OCI-LY1 (cell line): ENCODE results near the gene CYP21A2.

ENCODE experiments used
- H2AFZ ChIP-seq: fragments of 200-600 bp; sonication (generic), shearing (Covaris generic); 2 replicates; pipeline ENCODE4 v1.6.0; 2014; ENCODE audit warnings: antibody characterized with exemption, mild to moderate bottlenecking, low read length
- H3F3A ChIP-seq: fragments of 200-600 bp; sonication (generic), shearing (Covaris generic); 2 replicates; pipeline ENCODE4 v1.6.0; 2014; ENCODE audit warnings: mild to moderate bottlenecking, antibody characterized with exemption, low read length, moderate library complexity; ENCODE audit not compliant: insufficient read depth
- H3K27ac ChIP-seq: fragments of 200-600 bp; sonication (generic); 2 replicates; pipeline ENCODE4 v1.5.1; 2014; ENCODE audit warnings: low read length, mixed run types, mild to moderate bottlenecking, low read depth; ENCODE audit not compliant: poor library complexity, severe bottlenecking
- H3K27me3 ChIP-seq: fragments of 200-600 bp; sonication (generic); 2 replicates; pipeline ENCODE4 v1.6.0; 2014; ENCODE audit warnings: antibody characterized with exemption, mild to moderate bottlenecking, low read length, moderate library complexity; ENCODE audit not compliant: insufficient read depth
- H3K36me3 ChIP-seq: fragments of 200-600 bp; sonication (generic); 2 replicates; pipeline ENCODE4 v1.6.1; 2014; ENCODE audit warnings: mild to moderate bottlenecking, antibody characterized with exemption, low read length, moderate library complexity, mixed read lengths; ENCODE audit not compliant: insufficient read depth
- H3K4me1 ChIP-seq: fragments of 200-600 bp; sonication (generic); 2 replicates; pipeline ENCODE4 v1.5.1; 2014; ENCODE audit warnings: mild to moderate bottlenecking, low read length, moderate library complexity; ENCODE audit not compliant: insufficient read depth, severe bottlenecking
- H3K4me2 ChIP-seq: fragments of 200-600 bp; sonication (generic), shearing (Covaris generic); 2 replicates; pipeline ENCODE4 v1.6.1; 2014; ENCODE audit warnings: low read length
- H3K4me3 ChIP-seq: fragments of 200-600 bp; sonication (generic); 2 replicates; pipeline ENCODE4 v1.5.1; 2014; ENCODE audit warnings: low read length, low read depth, mild to moderate bottlenecking, mixed read lengths; ENCODE audit not compliant: poor library complexity, severe bottlenecking
- H3K79me2 ChIP-seq: fragments of 200-600 bp; shearing (Covaris generic); 2 replicates; pipeline ENCODE4 v1.6.1; 2016; ENCODE audit warnings: mixed run types, low read length, mixed read lengths; ENCODE audit not compliant: insufficient read depth
- H3K9ac ChIP-seq: fragments of 200-600 bp; sonication (generic), shearing (Covaris generic); 2 replicates; pipeline ENCODE4 v1.6.1; 2014; ENCODE audit warnings: mild to moderate bottlenecking, low read length, mixed read lengths
- H3K9me2 ChIP-seq: fragments of 200-600 bp; sonication (generic), shearing (Covaris generic); 2 replicates; pipeline ENCODE4 v1.6.1; 2014; ENCODE audit warnings: low read depth, mild to moderate bottlenecking, low read length, mixed read lengths
- H3K9me3 ChIP-seq: fragments of 200-600 bp; shearing (Covaris generic); 2 replicates; pipeline ENCODE4 v1.6.1; 2014; ENCODE audit warnings: low read length, mixed read lengths
- H4K20me1 ChIP-seq: fragments of 200-600 bp; sonication (generic), shearing (Covaris generic); 2 replicates; pipeline ENCODE4 v1.6.0; 2016; ENCODE audit warnings: mild to moderate bottlenecking, low read length; ENCODE audit not compliant: insufficient read depth
- CTCF ChIP-seq: fragments of 200-600 bp; sonication (generic), shearing (Covaris generic); IDR thresholded peaks from 2 replicates; pipeline ENCODE4 v1.5.1; 2017; ENCODE audit warnings: mild to moderate bottlenecking, antibody characterized with exemption, low read length, moderate library complexity, mixed read lengths
- EZH2 ChIP-seq: fragments of 200-600 bp; sonication (generic), shearing (Covaris generic); IDR thresholded peaks from 2 replicates; pipeline ENCODE4 v1.8.0; 2017; ENCODE audit warnings: borderline replicate concordance, mixed run types, mild to moderate bottlenecking, antibody characterized with exemption, low read length, moderate library complexity, mixed read lengths

CYP21A2 gene

DNA sequence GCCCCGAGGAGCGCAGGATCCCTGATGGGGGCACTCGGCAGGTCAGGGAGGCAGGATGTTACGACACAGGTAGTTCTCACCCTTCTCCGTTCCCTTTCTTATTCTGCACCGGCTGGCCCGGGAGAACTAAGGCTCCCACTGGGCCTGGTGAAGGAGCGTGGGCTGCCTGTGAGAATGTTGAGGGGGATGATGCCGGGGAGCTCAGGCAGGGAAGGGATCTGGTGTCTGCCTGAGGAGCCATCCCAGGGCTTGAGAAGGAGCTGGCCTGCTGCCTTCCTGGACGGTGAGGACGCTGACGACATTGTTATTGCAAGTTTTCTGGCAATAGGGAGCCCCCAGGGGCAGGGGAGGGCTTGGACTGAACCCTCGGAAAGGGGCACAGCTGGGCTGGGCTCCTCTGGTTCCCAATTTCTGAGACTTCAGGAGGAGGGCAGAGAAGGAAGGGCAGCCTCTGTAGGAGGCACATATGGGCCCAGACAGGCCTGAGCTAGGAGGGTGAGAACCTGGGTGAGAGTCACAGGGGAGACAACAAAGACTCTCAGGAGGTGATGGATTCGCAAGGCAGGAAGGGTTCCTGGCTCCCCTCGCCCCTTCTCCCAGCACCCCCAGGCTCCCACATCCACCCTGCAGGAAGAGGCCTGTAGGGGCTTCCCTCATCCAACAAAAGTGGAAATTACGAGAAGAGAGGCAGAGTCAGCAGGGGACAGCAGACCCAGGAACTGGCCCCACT, 32.8 kb downstream of the CYP21A2 start:
- H3K9me3 ChIP-seq = no peaks in the 10 kb centered on the region
- no peak for TF ChIP-seq CTCF
- TF ChIP-seq EZH2 = no peak
- H4K20me1 ChIP-seq = no peaks in the 10 kb centered on the region
- H3K36me3 ChIP-seq = no peaks in the 10 kb centered on the region
- no peak overlapping the region for H3K4me3 ChIP-seq
- no peaks in the 10 kb centered on the region for H3K79me2 ChIP-seq
- H3K27me3 ChIP-seq = no peaks in the 10 kb centered on the region
- no peaks in the 10 kb centered on the region for H3K4me1 ChIP-seq
- H3K9me2 ChIP-seq = no peaks in the 10 kb centered on the region
- no peak overlapping the region for H3K27ac ChIP-seq
- H2AFZ ChIP-seq = no peak overlapping the region
- H3K4me2 ChIP-seq = no peak overlapping the region
- no peak overlapping the region for H3K9ac ChIP-seq
- H3F3A ChIP-seq = no peaks in the 10 kb centered on the region

DNA sequence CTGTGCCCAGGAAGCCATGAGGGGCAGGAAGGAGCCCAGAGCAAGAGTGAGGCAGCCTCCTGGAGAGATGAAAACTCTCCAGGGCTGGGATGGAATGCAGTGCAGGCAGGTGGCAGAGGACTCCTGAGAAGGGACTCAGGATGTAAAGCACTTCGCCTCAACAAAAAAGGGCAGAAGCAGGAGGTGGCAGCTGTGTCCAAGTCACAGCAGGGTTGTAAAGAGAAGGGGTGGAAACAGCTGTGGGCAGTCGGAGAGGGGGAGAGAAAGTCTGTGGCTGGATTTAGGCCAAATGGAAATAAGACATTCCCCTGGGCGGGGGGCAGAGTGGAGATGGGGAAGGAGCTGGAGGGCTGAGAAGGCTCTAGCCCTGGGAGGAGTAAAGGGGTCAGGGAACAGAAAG, 34.9 kb downstream of the CYP21A2 start:
- Histone ChIP-seq H3K4me1 (no peaks in the 10 kb centered on the region), H3K9me2 (no peaks in the 10 kb centered on the region), H3K27me3 (peaks cover 6% of the 10 kb centered on the region; the same call in 1 of the 2 replicates), H3K27ac (no peak overlapping the region), H3F3A (no peaks in the 10 kb centered on the region), H3K9me3 (no peaks in the 10 kb centered on the region), H3K79me2 (no peaks in the 10 kb centered on the region), H3K4me2 (no peak overlapping the region), H3K36me3 (no peaks in the 10 kb centered on the region), H3K9ac (no peak overlapping the region), H3K4me3 (no peak overlapping the region), H2AFZ (no peak overlapping the region), H4K20me1 (no peaks in the 10 kb centered on the region)
- TF ChIP-seq EZH2 (no peak), CTCF (no peak)

DNA sequence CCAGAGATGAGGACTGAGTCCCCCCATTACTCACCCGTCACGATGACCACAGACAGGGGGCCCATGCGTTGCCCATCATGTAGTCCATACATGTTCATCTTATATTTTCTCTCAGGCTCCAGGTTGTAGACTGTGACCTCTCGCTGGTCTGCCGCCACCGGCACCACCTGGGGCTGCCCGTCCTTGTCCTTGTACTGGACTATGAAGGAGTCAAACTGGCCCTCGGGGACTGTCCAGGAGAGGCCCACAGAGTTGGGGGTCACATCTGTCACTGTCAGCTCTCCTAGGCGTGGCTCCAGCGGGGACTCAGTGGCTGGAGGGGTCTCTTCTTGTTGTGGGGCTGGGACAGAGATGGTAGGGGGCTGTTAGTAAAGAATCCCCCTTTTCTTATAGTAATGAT, 35.4 kb downstream of the CYP21A2 start:
- Histone ChIP-seq H3K4me1 (no peaks in the 10 kb centered on the region), H3K27me3 (peaks cover 6% of the 10 kb centered on the region; the same call in 1 of the 2 replicates), H3K79me2 (no peaks in the 10 kb centered on the region), H2AFZ (no peak overlapping the region), H3K36me3 (no peaks in the 10 kb centered on the region), H3K27ac (no peak overlapping the region), H3K4me2 (no peak overlapping the region), H3K9ac (no peak overlapping the region), H3K9me2 (no peaks in the 10 kb centered on the region), H4K20me1 (no peaks in the 10 kb centered on the region), H3F3A (no peaks in the 10 kb centered on the region), H3K4me3 (no peak overlapping the region), H3K9me3 (no peaks in the 10 kb centered on the region)
- no peak for TF ChIP-seq CTCF
- TF ChIP-seq EZH2 = no peak
